HL-60 (cell line): ENCODE results near the gene SPTB. TPM values are rescaled to one million over a fixed set of nuclear protein-coding genes. Genes with fewer than 3 reads are reported as not detected.

ENCODE experiments used
- DNase-seq, 2 experiments: peaks; one replicate each; pipeline ENCODE4 v3.0.0-alpha.2; 2010 to 2020; ENCODE audit warnings: low read depth in 1 of 2, low spot score in 1 of 2
- H3K27ac ChIP-seq: fragments of 250-450 bp; sonication (Bioruptor Pico); replicated peaks from 2 replicates; pipeline ENCODE4 v1.5.1; 2020; ENCODE audit warnings: mild to moderate bottlenecking, moderate library complexity
- H3K27me3 ChIP-seq: fragments of 250-450 bp; sonication (Bioruptor Pico); 2 replicates; pipeline ENCODE4 v1.5.1; 2021; ENCODE audit warnings: mild to moderate bottlenecking, moderate library complexity; ENCODE audit not compliant: insufficient read depth, poor library complexity, severe bottlenecking
- H3K4me3 ChIP-seq: replicated peaks from 2 replicates; pipeline ENCODE4 v1.5.1; 2011; ENCODE audit warnings: mild to moderate bottlenecking, control low read depth, low read length; ENCODE audit not compliant: insufficient read depth
- CTCF ChIP-seq: IDR thresholded peaks from one replicate; pipeline ENCODE4 v1.5.1; 2011; ENCODE audit warnings: low read length, control low read depth, inconsistent platforms; ENCODE audit not compliant: insufficient read depth
- GABPA ChIP-seq: IDR thresholded peaks from 2 replicates; pipeline ENCODE4 v1.6.1; 2012; ENCODE audit warnings: low read depth
- POLR2AphosphoS5 ChIP-seq: IDR thresholded peaks from 2 replicates; pipeline ENCODE4 v1.6.1; 2012; ENCODE audit warnings: low read depth
- REST ChIP-seq: IDR thresholded peaks from 2 replicates; pipeline ENCODE4 v1.6.1; 2012; ENCODE audit warnings: low read depth; ENCODE audit not compliant: insufficient replicate concordance
- SPI1 ChIP-seq: IDR thresholded peaks from 2 replicates; pipeline ENCODE4 v1.6.1; 2012; ENCODE audit warnings: low read depth, mild to moderate bottlenecking, borderline replicate concordance
- microRNA-seq: library from miRNA; unstranded; fragments of <30 nt; microRNA quantifications from one replicate; pipeline ENCODE4, GENCODE V29; 2018

Gene SPTB

GRCh38 chr14:64700290-64700689 is 179.4 kb downstream of the SPTB start:
- no peak for DNase-seq
- H3K27ac ChIP-seq, result no peak overlapping the region
- H3K4me3 ChIP-seq, result no peak overlapping the region
- TF ChIP-seq POLR2AphosphoS5, result no peak
- no peak for TF ChIP-seq GABPA
- H3K27me3 ChIP-seq, result no peaks in the 10 kb centered on the region

GRCh38 chr14:64698903-64699302 is 180.8 kb downstream of the SPTB start:
- Histone ChIP-seq H3K4me3 (no peak overlapping the region), H3K27ac (peak overlapping the region; percentile 66), H3K27me3 (no peaks in the 10 kb centered on the region)
- peak; percentile 58; the same call in 1 of the 2 replicates for TF ChIP-seq SPI1
- no peak for TF ChIP-seq REST
- no peak for TF ChIP-seq CTCF
- DNase-seq, result peak in 1 of 2 experiments; percentile 75

GRCh38 chr14:64696355-64696857 is 183.3 kb downstream of the SPTB start:
- TF ChIP-seq CTCF (no peak), POLR2AphosphoS5 (no peak), GABPA (no peak), REST (no peak), SPI1 (no peak)
- DNase-seq, result no peak
- H3K27ac ChIP-seq, result no peak overlapping the region
- no peaks in the 10 kb centered on the region for H3K27me3 ChIP-seq
- H3K4me3 ChIP-seq, result no peak overlapping the region

Small RNA genes lying within 50 kb of the gene (microRNA-seq; reads per million reads assigned to microRNA genes)
- not detected for gene MIR7855
